Measurements from ENCODE around the gene PRRC2A.
A peak's percentile ranks its signal among the peaks of the same experiment; 100 is the strongest.
"Not testable (repeated sequence)": the region's sequence is repeated elsewhere in the genome, so short reads cannot be mapped to it uniquely, and the experiment has no call there.

The PRRC2A gene

GRCh38 chr6:31585491-31585890, 35.0 kb upstream of the PRRC2A start:
- no peak for DNase-seq

DNA sequence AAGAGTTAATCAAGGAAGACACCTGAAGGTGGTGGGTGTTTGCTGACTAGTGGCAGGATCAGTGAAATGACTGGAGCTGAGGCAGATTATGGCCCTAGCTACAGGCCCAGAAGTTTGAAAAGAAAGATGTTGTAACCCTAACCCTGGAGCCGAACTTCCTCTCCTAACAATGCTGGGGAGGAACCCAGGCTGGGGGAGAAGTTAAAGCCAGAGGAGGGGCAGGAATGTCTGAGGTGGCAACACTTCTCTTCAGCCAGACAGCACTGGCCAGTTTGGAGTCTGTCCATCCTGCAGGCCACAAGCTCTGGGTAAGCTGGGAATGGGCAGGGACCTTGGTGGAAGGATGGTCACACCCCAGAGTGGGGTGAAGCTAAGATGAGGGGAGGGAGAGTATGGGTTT, 34.5 kb upstream of the PRRC2A start, which contains the start of gene LST1:
TSS of gene LST1 (plus strand) at position 270 of the 400 bp plus-strand sequence. CDS start 1,023 bp downstream, outside the sequence.
- DNase-seq, result peak in 8 of 58 donors; percentile 2 to 30 (median 10)

DNA sequence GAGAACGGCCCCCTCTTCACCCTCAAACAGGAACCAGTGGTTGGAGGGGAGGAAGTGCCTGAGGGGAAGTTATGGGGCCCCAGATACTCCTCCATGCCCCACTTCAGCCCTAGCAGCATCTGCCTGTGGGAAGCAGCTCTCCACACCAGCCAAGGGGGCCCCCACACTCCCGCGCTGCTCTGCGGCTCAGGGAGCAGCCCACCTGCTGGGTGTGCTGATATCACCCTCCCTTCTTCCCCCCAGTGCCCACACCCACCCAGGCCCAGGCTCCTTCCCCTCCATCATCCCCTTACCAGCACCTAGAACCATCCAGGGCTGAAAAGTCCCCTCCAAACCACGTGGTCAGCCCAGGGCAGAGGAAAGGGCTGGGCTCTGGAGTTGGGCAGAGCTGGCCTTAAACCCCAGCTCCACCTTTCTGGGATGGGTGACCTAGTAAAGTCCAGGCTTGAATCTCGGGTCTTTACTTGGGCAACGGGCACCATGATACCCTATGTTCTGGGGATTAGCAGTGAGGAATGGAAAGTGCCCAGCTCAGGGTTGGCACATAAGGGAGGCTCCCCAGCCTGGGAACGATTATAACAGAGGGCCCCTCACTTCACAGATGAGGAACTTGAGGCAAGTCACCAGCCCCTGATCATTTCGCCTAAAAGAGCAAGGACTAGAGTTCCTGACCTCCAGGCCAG, 33.8 kb upstream of the PRRC2A start:
- peak in 12 of 58 donors; percentile 3 to 47 (median 29) for DNase-seq

DNA sequence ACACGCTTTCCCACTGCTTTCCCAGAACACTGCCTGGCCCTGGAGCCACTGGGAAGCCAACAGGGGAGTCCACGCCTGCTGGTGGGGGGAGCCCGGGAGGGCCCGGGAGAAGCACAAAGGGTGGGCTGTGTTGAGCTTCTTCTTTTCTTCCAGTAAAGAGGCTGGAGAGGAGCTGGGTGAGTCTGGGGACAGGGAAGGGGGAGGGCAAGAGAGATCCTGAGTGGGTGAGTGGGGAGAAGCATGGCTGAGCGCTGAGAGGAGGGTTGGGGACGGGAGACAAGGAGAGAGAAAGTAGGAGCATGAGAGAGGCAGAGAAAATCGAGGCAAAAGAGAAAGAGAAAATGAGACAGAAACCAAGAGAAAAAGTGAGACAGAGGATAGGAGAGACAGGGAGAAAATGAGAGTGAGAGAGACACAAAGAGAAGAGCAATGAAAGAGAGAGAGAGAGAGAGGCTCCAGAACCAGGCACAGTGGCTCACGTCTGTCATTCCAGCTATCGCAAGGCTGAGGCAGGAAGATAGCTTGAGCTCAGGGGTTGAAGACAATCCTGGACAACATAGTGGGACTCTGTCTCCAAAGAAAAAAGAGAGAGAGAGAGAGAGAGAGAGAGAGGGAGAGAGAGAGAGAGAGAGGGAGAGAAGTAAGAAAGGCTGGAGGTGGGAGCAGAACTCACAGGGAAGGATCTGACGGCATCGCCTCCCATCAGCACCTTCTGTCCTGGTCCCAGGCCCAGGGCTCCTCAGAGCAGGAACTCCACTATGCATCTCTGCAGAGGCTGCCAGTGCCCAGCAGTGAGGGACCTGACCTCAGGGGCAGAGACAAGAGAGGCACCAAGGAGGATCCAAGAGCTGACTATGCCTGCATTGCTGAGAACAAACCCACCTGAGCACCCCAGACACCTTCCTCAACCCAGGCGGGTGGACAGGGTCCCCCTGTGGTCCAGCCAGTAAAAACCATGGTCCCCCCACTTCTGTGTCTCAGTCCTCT, 32.4 kb upstream of the PRRC2A start:
- DNase-seq, result no peak

DNA sequence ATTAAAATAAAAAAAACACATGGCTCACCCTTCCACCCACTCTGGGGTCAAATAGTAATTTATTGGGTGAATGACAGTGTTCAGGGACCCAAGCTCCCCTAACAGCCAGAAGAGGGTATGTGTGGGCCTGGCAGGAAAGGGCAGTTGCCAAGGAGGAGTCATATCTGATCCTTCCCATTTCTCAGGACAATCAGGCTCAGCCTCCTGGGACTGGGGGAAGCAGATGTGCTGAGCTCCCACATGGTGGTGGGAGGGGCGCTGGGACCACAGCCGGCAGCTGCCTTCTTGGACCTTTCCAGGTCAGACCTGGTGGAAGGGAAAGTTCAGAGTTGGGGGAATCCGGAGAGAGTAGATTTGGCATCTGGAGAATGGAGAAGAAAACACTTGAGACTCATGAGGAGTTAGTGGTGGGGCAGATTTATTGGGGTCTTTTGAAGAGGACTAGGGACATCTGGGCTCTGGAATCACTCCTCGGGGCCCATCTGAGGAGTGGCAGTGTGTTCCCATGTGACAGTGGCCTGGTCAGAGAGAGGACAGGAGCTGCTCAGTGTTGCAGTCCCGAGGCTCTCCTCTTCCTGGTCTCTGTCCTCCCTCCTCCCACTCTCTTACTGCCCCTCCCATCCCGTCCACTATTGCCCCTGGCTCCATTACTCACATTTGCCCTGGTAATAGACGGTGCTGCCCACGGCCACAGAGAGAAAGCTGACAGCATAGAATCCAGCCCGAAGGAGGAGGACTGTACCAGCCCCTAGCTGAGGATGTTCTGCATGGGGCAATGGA, 31.5 kb upstream of the PRRC2A start:
- no peak for DNase-seq

- not testable (repeated sequence) for DNase-seq
Observed at GRCh38 chr6:31590691-31591090, 29.8 kb upstream of the PRRC2A start.

- no peak for DNase-seq
Observed at GRCh38 chr6:31592396-31592771, 28.1 kb upstream of the PRRC2A start.

- no peak for DNase-seq
Observed at GRCh38 chr6:31597006-31597405, 23.5 kb upstream of the PRRC2A start.

- DNase-seq, result no peak
Observed at GRCh38 chr6:31607317-31607716, 13.2 kb upstream of the PRRC2A start.

- DNase-seq, result no peak
Observed at GRCh38 chr6:31609519-31610406, 10.8 kb upstream of the PRRC2A start.

DNA sequence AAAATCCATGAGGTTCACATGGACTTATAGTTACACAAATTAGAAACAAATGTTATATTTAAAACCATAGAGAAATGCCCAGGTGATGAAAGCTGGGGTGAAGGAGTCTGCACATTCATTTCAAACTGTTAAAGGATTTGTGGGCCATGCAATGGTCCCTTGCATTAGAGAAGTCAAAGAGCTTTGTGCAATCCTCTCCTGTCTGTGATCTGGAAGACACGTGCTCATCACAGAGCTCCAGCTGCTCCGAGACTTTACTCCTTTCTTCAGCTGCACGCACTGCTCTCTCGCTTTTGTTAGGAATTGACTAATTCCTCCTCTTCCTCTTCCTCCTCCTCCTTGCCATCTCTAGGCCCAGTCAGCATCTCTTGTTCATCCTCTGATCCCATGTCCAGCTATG, 9.5 kb upstream of the PRRC2A start:
- DNase-seq, result no peak

- peak in 2 of 58 donors; percentile 27 to 39 for DNase-seq
Observed at GRCh38 chr6:31614075-31614619, 6.4 kb upstream of the PRRC2A start.

DNA sequence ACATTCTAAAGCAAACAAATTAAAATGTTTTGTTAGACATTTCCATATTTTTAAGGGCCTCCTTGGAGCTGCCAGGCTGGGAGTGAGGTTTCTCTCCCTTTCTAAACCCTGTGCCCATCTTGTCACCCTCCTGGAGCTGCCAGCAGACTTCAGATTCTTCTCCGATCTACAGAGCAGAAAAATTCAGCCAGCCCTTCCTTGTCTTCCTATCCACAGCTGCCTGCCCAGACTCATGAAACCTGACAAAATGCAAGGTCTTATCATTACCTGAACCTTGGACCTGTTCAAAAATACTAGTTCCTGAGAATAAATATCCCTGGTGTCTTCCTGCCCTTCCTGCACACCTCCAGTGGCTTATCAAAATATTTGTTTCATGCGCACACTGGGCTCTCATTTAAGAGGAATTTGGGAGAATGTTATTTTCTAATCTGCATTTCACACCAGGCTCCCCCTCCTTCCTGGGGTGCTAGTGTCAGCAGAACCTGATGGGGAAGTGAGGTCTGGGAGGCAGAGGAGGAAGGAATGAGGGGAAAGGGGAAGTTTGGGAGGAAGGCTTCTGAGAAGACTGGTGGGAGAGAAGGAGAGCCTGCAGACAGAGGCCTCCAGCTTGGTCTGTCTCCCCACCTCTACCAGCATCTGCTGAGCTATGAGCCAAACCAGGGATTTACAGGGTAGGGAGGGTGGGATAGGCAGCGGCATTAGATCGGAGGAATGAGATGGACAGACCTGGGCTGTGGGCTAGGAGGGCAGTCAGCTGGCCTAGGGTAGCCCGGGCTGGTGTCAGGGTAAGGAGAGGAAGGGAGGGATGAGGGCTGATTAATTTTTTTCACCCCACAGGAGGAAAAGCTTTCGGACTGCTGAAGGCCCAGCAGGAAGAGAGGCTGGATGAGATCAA, 5.6 kb upstream of the PRRC2A start, which contains the start of gene AIF1:
TSS of gene AIF1 (plus strand) at position 551 of the 895 bp plus-strand sequence. CDS start at position 647, 96 bp downstream.
- DNase-seq, result peak in 4 of 58 donors; percentile 9 to 30 (median 13)

GRCh38 chr6:31615748-31616147, 4.8 kb upstream of the PRRC2A start:
- DNase-seq, result peak in 1 of 58 donors; percentile 17

DNA sequence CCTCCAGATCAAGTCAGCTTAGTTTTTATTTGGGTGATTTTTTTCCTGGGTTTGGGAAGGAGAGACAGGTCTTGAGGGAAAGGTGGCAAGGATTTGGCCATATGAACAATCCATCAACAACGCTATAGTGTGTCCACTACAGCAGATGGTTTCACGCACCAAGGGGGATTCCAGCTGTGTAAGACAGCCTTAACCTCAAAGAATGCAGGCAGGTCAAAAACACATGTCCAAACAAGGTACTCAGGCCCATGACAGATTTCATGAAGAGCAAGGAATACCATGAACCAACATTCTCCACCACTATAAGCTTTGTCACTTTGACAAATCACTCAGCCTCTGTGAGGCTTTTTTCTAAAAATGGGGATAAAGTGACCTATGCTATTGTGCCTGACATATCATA, 3.5 kb upstream of the PRRC2A start:
- DNase-seq, result no peak

GRCh38 chr6:31619805-31620585, 520 bp upstream of the PRRC2A start:
- DNase-seq, result peak; percentile 93 to 100 (median 98)

DNA sequence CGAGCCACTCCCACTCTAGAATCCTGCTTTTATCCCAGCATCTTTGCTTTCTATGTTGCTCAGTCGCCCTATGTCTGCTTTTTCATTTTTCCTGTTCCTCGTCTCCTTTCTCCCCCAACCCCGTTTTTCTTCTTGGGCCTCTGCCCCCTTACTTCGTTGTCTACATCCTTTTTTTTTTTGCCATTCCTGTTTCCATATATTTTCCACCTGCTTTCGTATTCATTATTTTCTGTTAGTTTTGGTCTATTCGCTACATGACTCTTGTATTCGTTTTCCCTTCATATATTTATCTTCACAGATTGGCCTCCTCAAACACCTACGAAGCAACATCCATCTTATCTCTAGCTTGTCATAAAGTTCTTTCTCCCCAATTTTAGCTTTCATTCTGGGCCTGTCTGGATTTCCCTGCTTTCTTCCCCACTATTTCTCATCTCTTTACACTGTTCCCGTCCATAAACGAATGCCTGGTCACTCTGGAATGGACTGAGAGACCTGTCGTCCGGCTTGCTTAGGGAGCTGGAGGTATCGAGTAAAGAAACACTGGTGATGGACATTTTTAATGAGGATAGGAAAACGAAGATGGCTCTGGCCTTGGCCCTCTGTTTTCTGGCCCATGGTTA, 915 bp downstream of the PRRC2A start:
- DNase-seq, result no peak
